K562 (cell line): ENCODE data around the gene PSMD10. TPM values are rescaled to one million over a fixed set of nuclear protein-coding genes. Genes with fewer than 3 reads are reported as not detected.

Experiments
- ARID1B ChIP-seq: fragments of 450-650 bp; IDR thresholded peaks from 2 replicates; pipeline ENCODE4 v1.6.1; 2016; ENCODE audit warnings: antibody characterized with exemption, mild to moderate bottlenecking, inconsistent platforms
- BMI1 ChIP-seq: fragments of 150-350 bp; IDR thresholded peaks from 2 replicates; pipeline ENCODE4 v1.6.1; 2014; ENCODE audit warnings: low read length
- C11orf30 ChIP-seq: fragments of 450-650 bp; IDR thresholded peaks from 2 replicates; pipeline ENCODE4 v1.6.1; 2016; ENCODE audit warnings: low read depth, mild to moderate bottlenecking
- CBFA2T3 ChIP-seq: fragments of 450-650 bp; IDR thresholded peaks from 2 replicates; pipeline ENCODE4 v1.6.1; 2017
- CBX3 ChIP-seq, 2 experiments: IDR thresholded peaks; 1 replicate in 1 of 2; 2 replicates in 1 of 2; pipeline ENCODE4 v1.6.1; 2012; ENCODE audit warnings: inconsistent platforms in 2 of 2, low read length in 2 of 2, borderline replicate concordance in 1 of 2, control low read depth in 1 of 2
- CXXC5 ChIP-seq: fragments of 250-450 bp; sonication (Bioruptor Pico); IDR thresholded peaks from 2 replicates; pipeline ENCODE4 v1.8.0; 2022; ENCODE audit warnings: inconsistent platforms, mild to moderate bottlenecking, moderate library complexity
- EP300 ChIP-seq: IDR thresholded peaks from 2 replicates; pipeline ENCODE4 v1.6.1; 2012; ENCODE audit warnings: low read length, improper control_type of control experiment
- GTF3C2 ChIP-seq: IDR thresholded peaks from 3 replicates; pipeline ENCODE4 v1.6.1; 2011; ENCODE audit warnings: borderline replicate concordance, mild to moderate bottlenecking, moderate library complexity; ENCODE audit not compliant: insufficient read length; ENCODE audit errors: extremely low read depth
- HCFC1 ChIP-seq: IDR thresholded peaks from 2 replicates; pipeline ENCODE4 v1.6.1; 2012; ENCODE audit warnings: low read depth, low read length, improper control_type of control experiment
- JUND ChIP-seq, 2 experiments: IDR thresholded peaks; 2 replicates in 1 of 2; 3 replicates in 1 of 2; pipeline ENCODE4 v1.6.1; 2011; ENCODE audit warnings: borderline replicate concordance in 2 of 2, low read depth in 2 of 2, low read length in 2 of 2, improper control_type of control experiment in 1 of 2, missing biosample characterization in 1 of 2, missing genetic modification characterization in 1 of 2, missing genetic modification reagents in 1 of 2
- KDM1A ChIP-seq, 2 experiments: fragments of 450-650 bp; IDR thresholded peaks; 2 replicates each; pipeline ENCODE4 v1.6.1; 2016; ENCODE audit warnings: mild to moderate bottlenecking in 2 of 2
- MAFF ChIP-seq: IDR thresholded peaks from 2 replicates; pipeline ENCODE4 v1.6.1; 2012; ENCODE audit warnings: low read length, improper control_type of control experiment
- MAFK ChIP-seq: IDR thresholded peaks from 2 replicates; pipeline ENCODE4 v1.6.1; 2011; ENCODE audit warnings: low read length, improper control_type of control experiment
- NEUROD1 ChIP-seq: fragments of 150-350 bp; IDR thresholded peaks from 2 replicates; pipeline ENCODE4 v1.6.1; 2014; ENCODE audit warnings: borderline replicate concordance, low read length, low read depth; ENCODE audit not compliant: partially characterized antibody
- NFE2 ChIP-seq: IDR thresholded peaks from 2 replicates; pipeline ENCODE4 v1.6.1; 2014; ENCODE audit warnings: antibody characterized with exemption, low read depth
- PBX2 ChIP-seq, 2 experiments: IDR thresholded peaks in 1 of 2; conservative IDR thresholded peaks in 1 of 2; 2 replicates each; pipeline ENCODE4 v1.6.1; 2016; ENCODE audit warnings: low read depth in 2 of 2, mild to moderate bottlenecking in 1 of 2, missing compliant biosample characterization in 1 of 2, missing genetic modification characterization in 1 of 2, moderate library complexity in 1 of 2
- RCOR1 ChIP-seq, 2 experiments: IDR thresholded peaks; 2 replicates each; pipeline ENCODE4 v1.6.1; 2012; ENCODE audit warnings: low read depth in 2 of 2, low read length in 2 of 2, borderline replicate concordance in 1 of 2, improper control_type of control experiment in 1 of 2
- SMARCA4 ChIP-seq: fragments of 450-650 bp; IDR thresholded peaks from 2 replicates; pipeline ENCODE4 v1.6.1; 2016
- SMARCC2 ChIP-seq: fragments of 450-650 bp; IDR thresholded peaks from 2 replicates; pipeline ENCODE4 v1.6.1; 2017; ENCODE audit warnings: antibody characterized with exemption, moderate library complexity, mild to moderate bottlenecking, low read depth
- SNRNP70 ChIP-seq: fragments of 200-400 bp; formaldehyde crosslinking; optimal IDR thresholded peaks from 2 replicates; pipeline ENCODE3; 2017; ENCODE audit warnings: low read depth, low read length
- SOX6 ChIP-seq: fragments of 450-650 bp; IDR thresholded peaks from 2 replicates; pipeline ENCODE4 v1.6.1; 2014; ENCODE audit warnings: mild to moderate bottlenecking
- TAL1 ChIP-seq: fragments of 450-650 bp; IDR thresholded peaks from 2 replicates; pipeline ENCODE4 v1.6.1; 2016; ENCODE audit warnings: mild to moderate bottlenecking
- ZKSCAN8 ChIP-seq: fragments of 200-800 bp; sonication (Bioruptor generic); IDR thresholded peaks from 2 replicates; pipeline ENCODE4 v1.6.1; 2016; ENCODE audit warnings: missing genetic modification characterization, missing compliant biosample characterization
- ZNF124 ChIP-seq: sonication (generic); formaldehyde crosslinking; IDR thresholded peaks from 2 replicates; pipeline ENCODE4 v1.8.1; 2022; ENCODE audit warnings: missing genetic modification reagents
- polyA plus RNA-seq, 8 experiments: library from polyadenylated mRNA; depleted of rRNA in 4 of 8; stranded (reverse) in 5 of 8; unstranded in 3 of 8; fragments of >200 nt; fragmentation: Nextera tagmentation in 2 of 8; fragmentation: Illumina TruSeq in 1 of 8; extraction: Ambion mirVana in 2 of 8; extraction: Trizol in 1 of 8; gene quantifications; 2 replicates each; pipeline versions ENCODE4 v1.2.1 to v1.2.3, GENCODE V29; 2011 to 2014; ENCODE audit warnings: inconsistent platforms in 1 of 8, missing spikeins in 1 of 8
- total RNA-seq, 7 experiments: library from RNA; depleted of rRNA in 6 of 7; stranded (reverse); fragments of >200 nt in 6 of 7; fragmentation: Illumina TruSeq in 2 of 7; extraction: Trizol in 2 of 7; gene quantifications; 2 replicates each; pipeline versions ENCODE4 v1.2.1 to v1.2.3, GENCODE V29; 2011 to 2021; ENCODE audit warnings: low replicate concordance in 1 of 7

The PSMD10 gene
- total and polyA plus RNA-seq, 9 of the 15 experiments (the other 6 are each of a cell fraction or from before 2014, with no cell fraction given), result 47.8 to 163 (median 70.4) TPM

DNA sequence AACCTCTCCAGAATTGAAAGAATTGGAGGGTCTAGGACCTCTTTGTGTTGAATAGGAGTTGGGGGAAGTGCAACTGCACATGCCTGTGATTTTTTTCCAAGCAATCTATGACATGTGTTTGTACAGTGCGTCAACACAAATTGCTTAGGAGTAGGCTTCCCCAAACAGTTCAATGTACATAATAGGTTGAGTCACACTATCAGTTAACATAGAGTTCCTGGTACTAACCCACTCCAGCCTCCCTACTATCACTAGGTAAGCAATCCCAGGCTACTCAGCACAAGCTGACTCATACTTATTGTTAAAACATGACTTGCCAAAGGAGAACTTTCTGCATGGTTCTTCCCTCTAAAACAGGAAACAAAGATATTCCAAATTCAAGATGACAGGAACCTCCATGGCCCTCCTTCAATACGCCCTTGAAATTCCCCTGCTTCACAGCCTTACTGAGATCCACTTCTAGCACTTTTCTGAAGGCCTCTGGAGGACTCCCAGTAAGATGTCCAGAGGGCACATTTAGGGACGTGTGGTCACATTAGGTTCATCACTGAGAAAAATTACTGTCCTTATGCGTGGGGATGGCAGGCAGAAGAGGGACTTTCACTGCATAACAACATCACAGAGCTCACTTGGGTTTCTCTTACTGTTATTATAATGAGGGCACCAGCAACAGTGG is 54.9 kb downstream of the PSMD10 start (continued):
- peak; percentile 83 for TF ChIP-seq JUND (IDR thresholded peaks at IDR 0.05; ENCODE audit: borderline replicate concordance, low read depth, low read length)
- peak; percentile 79; the same call in 2 of the 3 replicates for TF ChIP-seq JUND (tag; IDR thresholded peaks at IDR 0.05; ENCODE audit: borderline replicate concordance, low read depth, low read length)
- no peak for TF ChIP-seq ZNF124 (CRISPR knock-in tag)
- peak; percentile 54 to 58; a peak in 3 of 4 replicates for TF ChIP-seq KDM1A (IDR thresholded peaks at IDR 0.05)
- peak; percentile 59 for TF ChIP-seq MAFK
- TF ChIP-seq HCFC1, result no peak
- no peak for TF ChIP-seq ZKSCAN8 (CRISPR knock-in tag)
- TF ChIP-seq ARID1B, result peak; percentile 65
- TF ChIP-seq BMI1, result no peak
- peak; percentile 70 for TF ChIP-seq NFE2
- peak; percentile 45; the same call in 1 of the 2 replicates for TF ChIP-seq CBFA2T3
- TF ChIP-seq SMARCC2, result peak; percentile 20; the same call in 1 of the 2 replicates
- 0 out of 2 replicates have a peak, but pooled peaks have one; percentile 2 for TF ChIP-seq TAL1
- TF ChIP-seq CBX3 (IDR thresholded peaks at IDR 0.05; ENCODE audit: borderline replicate concordance in 1 of 2, low read length in 2 of 2), result no peak
- TF ChIP-seq RCOR1 (IDR thresholded peaks at IDR 0.05; ENCODE audit: borderline replicate concordance in 1 of 2, low read depth in 2 of 2, low read length in 2 of 2), result 0 out of 4 replicates have a peak, but pooled peaks of 1 of the 2 experiments have one; percentile 9
- TF ChIP-seq MAFF, result peak; percentile 26; the same call in 1 of the 2 replicates
- peak; percentile 26; the same call in 1 of the 2 replicates for TF ChIP-seq SMARCA4
- peak; percentile 77 for TF ChIP-seq SOX6
- peak; percentile 82 for TF ChIP-seq C11orf30
- TF ChIP-seq NEUROD1, result no peak
- TF ChIP-seq PBX2 (CRISPR knock-in tag; IDR thresholded peaks at IDR 0.05; ENCODE audit: low read depth), result no peak
- TF ChIP-seq PBX2 (tag; conservative IDR thresholded peaks at IDR 0.05; ENCODE audit: low read depth), result no peak
- peak; percentile 27; the same call in 1 of the 2 replicates for TF ChIP-seq EP300
- no peak for TF ChIP-seq GTF3C2
- TF ChIP-seq SNRNP70, result no peak
- TF ChIP-seq CXXC5 (CRISPR knock-in tag), result no peak
